ENCODE data around the gene FBXL22.

FBXL22 gene

DNA sequence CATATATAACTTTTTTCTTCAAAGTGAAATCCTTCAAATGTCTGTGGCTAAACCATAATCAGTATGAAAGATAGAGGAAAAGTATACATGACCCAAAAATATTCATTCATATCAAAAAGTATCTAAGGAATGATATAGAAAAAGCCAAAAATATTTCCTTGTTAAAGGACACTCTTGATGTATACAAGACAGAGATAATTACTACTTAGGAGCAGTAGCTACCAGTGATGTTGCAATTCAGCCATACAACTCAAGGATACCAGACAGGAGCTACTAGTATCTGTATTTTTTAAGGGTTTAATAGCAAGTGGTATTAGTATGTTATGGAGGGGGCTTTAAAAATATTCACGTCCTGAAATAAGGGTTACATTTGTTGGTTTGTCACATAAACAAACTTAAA is 37.0 kb downstream of the FBXL22 start:
- Histone ChIP-seq H3K27me3 (ENCODE audit: insufficient read depth, low read length) (no peaks in the 10 kb centered on the region), H3K9me3 (ENCODE audit: low read length) (no peaks in the 10 kb centered on the region), H3K4me3 (ENCODE audit: low read length) (no peak overlapping the region), H3K4me1 (ENCODE audit: insufficient read depth, low read length) (no peaks in the 10 kb centered on the region), H2AFZ (ENCODE audit: low read depth, low read length) (no peak overlapping the region), H3K36me3 (ENCODE audit: insufficient read depth, low read length) (peaks cover 79% of the 10 kb centered on the region)

DNA sequence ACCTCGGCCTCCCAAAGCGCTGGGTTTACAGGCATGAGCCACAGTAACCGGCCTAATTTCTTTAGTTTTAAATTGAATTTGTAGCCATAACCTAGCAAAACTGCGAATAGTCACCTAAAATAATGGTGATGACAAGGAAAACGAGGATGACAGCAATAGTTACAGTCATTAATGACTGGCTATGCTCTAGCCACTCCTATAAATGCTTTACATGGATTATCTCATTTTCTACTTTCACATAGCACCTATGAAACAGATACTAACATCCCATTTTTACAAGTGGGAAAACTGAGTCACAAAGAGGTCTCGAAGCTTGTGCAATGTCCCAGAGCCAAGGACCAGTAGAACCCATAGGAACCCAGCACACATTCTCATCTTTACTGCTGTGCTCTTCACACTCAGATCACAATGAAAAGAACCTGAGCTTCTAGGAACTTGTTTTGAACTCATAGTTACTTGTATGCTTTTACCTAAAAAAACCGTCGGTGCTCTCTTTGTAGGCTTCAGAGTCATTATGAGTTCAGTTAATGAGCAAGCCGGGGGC is 39.4 kb downstream of the FBXL22 start:
- H3K4me3 ChIP-seq (ENCODE audit: low read length): no peak overlapping the region
- H3K9me3 ChIP-seq (ENCODE audit: low read length): no peaks in the 10 kb centered on the region
- no peak overlapping the region for H2AFZ ChIP-seq (ENCODE audit: low read depth, low read length)
- H3K4me1 ChIP-seq (ENCODE audit: insufficient read depth, low read length): no peaks in the 10 kb centered on the region
- H3K36me3 ChIP-seq (ENCODE audit: insufficient read depth, low read length): peaks cover 88% of the 10 kb centered on the region
- no peaks in the 10 kb centered on the region for H3K27me3 ChIP-seq (ENCODE audit: insufficient read depth, low read length)

DNA sequence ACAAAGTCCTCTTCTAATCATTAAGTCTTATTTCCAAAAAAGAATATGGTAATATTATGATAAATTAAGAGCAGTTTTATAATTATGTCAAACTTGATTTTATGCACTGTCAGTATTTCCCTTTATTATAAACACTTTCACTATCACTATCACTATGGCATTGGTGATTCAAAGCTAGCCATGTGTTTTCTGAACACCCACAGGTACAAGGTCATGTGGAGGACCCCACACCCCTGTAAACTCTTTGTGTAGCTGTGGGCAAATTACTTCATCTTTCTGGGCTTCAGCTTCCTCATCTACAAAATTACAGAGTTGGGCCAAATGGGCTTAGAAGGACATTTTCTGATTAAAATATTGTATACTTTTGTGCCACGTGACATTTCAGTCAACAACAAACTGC is 41.7 kb downstream of the FBXL22 start:
- Histone ChIP-seq H3K36me3 (ENCODE audit: insufficient read depth, low read length) (peaks cover 82% of the 10 kb centered on the region), H2AFZ (ENCODE audit: low read depth, low read length) (no peak overlapping the region), H3K4me1 (ENCODE audit: insufficient read depth, low read length) (no peaks in the 10 kb centered on the region), H3K9me3 (ENCODE audit: low read length) (no peaks in the 10 kb centered on the region), H3K27me3 (ENCODE audit: insufficient read depth, low read length) (no peaks in the 10 kb centered on the region), H3K4me3 (ENCODE audit: low read length) (no peak overlapping the region)

DNA sequence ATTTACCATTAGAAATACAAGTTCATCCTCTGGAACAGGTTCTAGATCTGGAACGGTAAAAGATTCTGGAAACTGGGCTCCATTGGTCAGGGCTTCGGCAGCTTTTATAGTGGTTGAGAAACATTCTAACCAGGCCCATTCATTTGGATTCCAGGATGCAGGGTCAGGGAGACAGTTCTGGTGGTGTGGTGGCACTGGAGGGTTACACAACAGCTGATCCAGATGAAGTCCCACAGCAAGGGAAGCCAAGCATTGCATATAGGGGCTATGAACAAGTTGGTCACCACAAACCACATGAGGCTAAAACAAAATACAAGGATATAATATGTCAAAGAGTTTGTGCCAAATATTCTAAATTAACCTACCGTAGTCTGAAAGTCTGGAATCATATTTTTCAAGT is 43.0 kb downstream of the FBXL22 start:
- Histone ChIP-seq H3K4me3 (ENCODE audit: low read length) (no peak overlapping the region), H3K9me3 (ENCODE audit: low read length) (no peaks in the 10 kb centered on the region), H3K36me3 (ENCODE audit: insufficient read depth, low read length) (peaks cover 81% of the 10 kb centered on the region), H3K27me3 (ENCODE audit: insufficient read depth, low read length) (no peaks in the 10 kb centered on the region), H3K4me1 (ENCODE audit: insufficient read depth, low read length) (no peaks in the 10 kb centered on the region), H2AFZ (ENCODE audit: low read depth, low read length) (no peak overlapping the region)
